ENCODE measurements around the gene HOXC9. TPM values are rescaled to one million over a fixed set of nuclear protein-coding genes. Genes with fewer than 3 reads are reported as not detected.

The HOXC9 gene
- total RNA-seq, 1 donor = not detected

- no peak for DNase-seq (ENCODE audit: low read depth)
- no peak for TF ChIP-seq CTCF (IDR thresholded peaks at IDR 0.05; ENCODE audit: insufficient read depth, low read length)
- H3K4me3 ChIP-seq (ENCODE audit: low read depth, low read length) = no peak overlapping the region
Observed at GRCh38 chr12:54031480-54031879, 31.5 kb downstream of the HOXC9 start.

- no peak for TF ChIP-seq CTCF (IDR thresholded peaks at IDR 0.05; ENCODE audit: insufficient read depth, low read length)
- no peak for DNase-seq (ENCODE audit: low read depth)
- H3K4me3 ChIP-seq (ENCODE audit: low read depth, low read length) = no peak overlapping the region
Observed at GRCh38 chr12:54032086-54032619, 32.2 kb downstream of the HOXC9 start.

GRCh38 chr12:54032627-54033100 is 32.7 kb downstream of the HOXC9 start, which contains the start of gene HOXC5:
Gene HOXC5 (plus strand): TSS chr12:54033050. CDS start chr12:54033123, 73 bp downstream.
- TF ChIP-seq CTCF (IDR thresholded peaks at IDR 0.05; ENCODE audit: insufficient read depth, low read length) = peak; percentile 96
- DNase-seq (ENCODE audit: low read depth) = peak; percentile 79
- peak within 1 kb of the TSS; percentile 58 for H3K4me3 ChIP-seq (ENCODE audit: low read depth, low read length)

- peak; percentile 32 for DNase-seq (ENCODE audit: low read depth)
- H3K4me3 ChIP-seq (ENCODE audit: low read depth, low read length) = peak overlapping the region; percentile 58
- TF ChIP-seq CTCF (IDR thresholded peaks at IDR 0.05; ENCODE audit: insufficient read depth, low read length) = no peak
Observed at GRCh38 chr12:54033106-54033979, 33.4 kb downstream of the HOXC9 start.

- no peak for DNase-seq (ENCODE audit: low read depth)
- TF ChIP-seq CTCF (IDR thresholded peaks at IDR 0.05; ENCODE audit: insufficient read depth, low read length) = no peak
- peak overlapping the region; percentile 58 for H3K4me3 ChIP-seq (ENCODE audit: low read depth, low read length)
Observed at GRCh38 chr12:54033980-54034784, 34.2 kb downstream of the HOXC9 start.

- H3K4me3 ChIP-seq (ENCODE audit: low read depth, low read length) = no peak overlapping the region
- no peak for TF ChIP-seq CTCF (IDR thresholded peaks at IDR 0.05; ENCODE audit: insufficient read depth, low read length)
- DNase-seq (ENCODE audit: low read depth) = no peak
Observed at GRCh38 chr12:54034785-54035310, 34.9 kb downstream of the HOXC9 start.

Data from fibroblast of the aortic adventitia (primary cell).